Ishikawa (cell line): ENCODE data around the gene GSTT2.

Source experiments
- CEBPB ChIP-seq: IDR thresholded peaks from 2 replicates; pipeline ENCODE4 v1.6.1; 2012
- CREB1 ChIP-seq: IDR thresholded peaks from 2 replicates; pipeline ENCODE4 v1.6.1; 2012; ENCODE audit warnings: low read depth
- EGR1 ChIP-seq: IDR thresholded peaks from 2 replicates; pipeline ENCODE4 v1.6.1; 2012
- EP300 ChIP-seq: IDR thresholded peaks from 2 replicates; pipeline ENCODE4 v1.6.1; 2012; ENCODE audit warnings: borderline replicate concordance
- FOXM1 ChIP-seq: IDR thresholded peaks from 2 replicates; pipeline ENCODE4 v1.6.1; 2012; ENCODE audit warnings: low read depth, borderline replicate concordance
- NFIC ChIP-seq: IDR thresholded peaks from 2 replicates; pipeline ENCODE4 v1.6.1; 2012
- RAD21 ChIP-seq: IDR thresholded peaks from 2 replicates; pipeline ENCODE4 v1.6.1; 2012; ENCODE audit warnings: low read depth
- TAF1 ChIP-seq: IDR thresholded peaks from 2 replicates; pipeline ENCODE4 v1.6.1; 2012; ENCODE audit warnings: low read depth, mild to moderate bottlenecking
- TCF12 ChIP-seq: IDR thresholded peaks from 2 replicates; pipeline ENCODE4 v1.6.1; 2012; ENCODE audit warnings: low read depth
- TEAD4 ChIP-seq: IDR thresholded peaks from 2 replicates; pipeline ENCODE4 v1.6.1; 2012
- USF1 ChIP-seq: IDR thresholded peaks from 2 replicates; pipeline ENCODE4 v1.6.1; 2012
- YY1 ChIP-seq: IDR thresholded peaks from 2 replicates; pipeline ENCODE4 v1.6.1; 2012; ENCODE audit warnings: low read depth
- ZBTB7A ChIP-seq: IDR thresholded peaks from 2 replicates; pipeline ENCODE4 v1.6.1; 2012; ENCODE audit warnings: low read depth
- TF ChIP-seq, protein P1 (sequence below): IDR thresholded peaks from 2 replicates; pipeline ENCODE4 v1.6.1; 2012; ENCODE audit warnings: low read depth, mild to moderate bottlenecking
- TF ChIP-seq, protein P2 (sequence below): IDR thresholded peaks from 2 replicates; pipeline ENCODE4 v1.6.1; 2012

The GSTT2 gene

DNA sequence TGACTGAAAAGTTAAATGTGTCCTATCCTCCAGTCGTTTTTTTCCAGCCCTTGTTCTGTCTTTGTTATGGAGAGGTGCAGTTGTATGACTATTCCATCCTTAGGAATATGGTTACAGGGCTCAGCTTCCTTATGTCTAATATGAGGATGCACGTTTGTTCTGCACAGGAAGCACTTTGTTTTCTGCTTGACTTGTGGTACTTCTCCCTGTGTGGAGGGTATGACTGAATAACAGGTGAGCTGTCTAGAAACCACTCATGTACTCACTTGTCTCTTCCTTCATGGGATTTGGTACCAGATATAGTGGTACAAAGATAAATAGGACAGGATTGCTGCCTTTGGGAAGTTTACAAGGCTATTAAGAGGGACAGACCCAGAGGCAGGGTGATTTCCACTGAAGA is 48.6 kb downstream of the GSTT2 start:
- TF ChIP-seq NFIC = no peak
- TF ChIP-seq USF1 = no peak
- no peak for TF ChIP-seq TAF1
- TF ChIP-seq EP300 = no peak
- TF ChIP-seq RAD21 = no peak
- TF ChIP-seq TEAD4 = no peak
- TF ChIP-seq YY1 = no peak
- TF ChIP-seq CREB1 = no peak
- TF ChIP-seq ZBTB7A = no peak
- TF ChIP-seq EGR1 = no peak
- TF ChIP-seq FOXM1 = no peak
- TF ChIP-seq, protein P1, sequence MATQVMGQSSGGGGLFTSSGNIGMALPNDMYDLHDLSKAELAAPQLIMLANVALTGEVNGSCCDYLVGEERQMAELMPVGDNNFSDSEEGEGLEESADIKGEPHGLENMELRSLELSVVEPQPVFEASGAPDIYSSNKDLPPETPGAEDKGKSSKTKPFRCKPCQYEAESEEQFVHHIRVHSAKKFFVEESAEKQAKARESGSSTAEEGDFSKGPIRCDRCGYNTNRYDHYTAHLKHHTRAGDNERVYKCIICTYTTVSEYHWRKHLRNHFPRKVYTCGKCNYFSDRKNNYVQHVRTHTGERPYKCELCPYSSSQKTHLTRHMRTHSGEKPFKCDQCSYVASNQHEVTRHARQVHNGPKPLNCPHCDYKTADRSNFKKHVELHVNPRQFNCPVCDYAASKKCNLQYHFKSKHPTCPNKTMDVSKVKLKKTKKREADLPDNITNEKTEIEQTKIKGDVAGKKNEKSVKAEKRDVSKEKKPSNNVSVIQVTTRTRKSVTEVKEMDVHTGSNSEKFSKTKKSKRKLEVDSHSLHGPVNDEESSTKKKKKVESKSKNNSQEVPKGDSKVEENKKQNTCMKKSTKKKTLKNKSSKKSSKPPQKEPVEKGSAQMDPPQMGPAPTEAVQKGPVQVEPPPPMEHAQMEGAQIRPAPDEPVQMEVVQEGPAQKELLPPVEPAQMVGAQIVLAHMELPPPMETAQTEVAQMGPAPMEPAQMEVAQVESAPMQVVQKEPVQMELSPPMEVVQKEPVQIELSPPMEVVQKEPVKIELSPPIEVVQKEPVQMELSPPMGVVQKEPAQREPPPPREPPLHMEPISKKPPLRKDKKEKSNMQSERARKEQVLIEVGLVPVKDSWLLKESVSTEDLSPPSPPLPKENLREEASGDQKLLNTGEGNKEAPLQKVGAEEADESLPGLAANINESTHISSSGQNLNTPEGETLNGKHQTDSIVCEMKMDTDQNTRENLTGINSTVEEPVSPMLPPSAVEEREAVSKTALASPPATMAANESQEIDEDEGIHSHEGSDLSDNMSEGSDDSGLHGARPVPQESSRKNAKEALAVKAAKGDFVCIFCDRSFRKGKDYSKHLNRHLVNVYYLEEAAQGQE = no peak

DNA sequence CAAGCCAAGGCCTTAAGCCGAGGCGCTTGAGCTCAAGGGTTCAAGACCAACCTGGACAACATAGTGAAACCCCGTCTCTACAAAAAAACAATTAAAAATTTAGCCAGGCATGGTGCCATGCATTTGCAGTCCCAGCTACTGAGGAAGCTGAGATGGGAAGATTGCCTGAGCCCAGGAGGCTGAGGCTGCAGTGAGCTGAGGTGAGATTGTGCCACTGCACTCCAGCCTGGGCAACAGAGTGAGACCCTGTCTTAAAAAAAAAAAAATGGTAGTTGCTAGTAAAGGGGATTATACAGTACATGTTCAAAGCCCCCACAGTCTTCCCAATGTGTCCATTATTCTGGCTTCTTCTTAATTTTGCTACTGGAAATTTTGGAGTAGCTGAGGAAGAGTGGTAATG is 49.4 kb downstream of the GSTT2 start:
- TF ChIP-seq TAF1 (no peak), CEBPB (no peak), CREB1 (no peak)
- TF ChIP-seq, protein P1 = no peak

DNA sequence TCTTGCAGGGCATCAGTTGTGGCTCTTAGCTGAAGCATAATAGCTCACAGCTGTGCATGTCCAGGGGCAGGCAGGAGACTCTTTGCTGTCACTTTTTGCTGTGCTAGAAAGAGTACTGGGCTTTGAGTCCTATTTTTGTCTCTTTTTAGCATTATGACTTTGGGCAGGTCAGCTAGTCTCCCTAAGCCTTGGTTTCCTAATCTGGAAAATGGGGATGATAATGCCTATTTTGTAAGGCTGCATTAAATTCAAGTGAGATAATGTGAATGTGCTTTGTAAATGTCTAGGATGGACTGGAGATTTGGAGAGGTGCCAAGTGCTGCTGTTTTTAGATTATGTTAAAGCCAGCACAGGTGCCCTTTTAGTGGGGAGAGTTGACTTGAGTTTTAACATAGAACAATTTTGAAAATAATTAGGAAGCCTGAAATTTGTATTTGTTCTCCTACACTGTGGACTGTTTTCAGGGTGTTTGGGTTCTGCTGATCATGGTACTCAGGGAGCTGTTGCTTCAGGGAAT is 50.3 kb downstream of the GSTT2 start:
- no peak for TF ChIP-seq CEBPB
- TF ChIP-seq, protein P2, sequence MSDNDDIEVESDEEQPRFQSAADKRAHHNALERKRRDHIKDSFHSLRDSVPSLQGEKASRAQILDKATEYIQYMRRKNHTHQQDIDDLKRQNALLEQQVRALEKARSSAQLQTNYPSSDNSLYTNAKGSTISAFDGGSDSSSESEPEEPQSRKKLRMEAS = no peak
- TF ChIP-seq TAF1 = no peak
- no peak for TF ChIP-seq EP300
- TF ChIP-seq EGR1 = no peak
- TF ChIP-seq USF1 = no peak
- TF ChIP-seq, protein P1 = no peak
- TF ChIP-seq FOXM1 = no peak
- no peak for TF ChIP-seq TCF12
- no peak for TF ChIP-seq ZBTB7A
- no peak for TF ChIP-seq CREB1
- TF ChIP-seq RAD21 = no peak
- TF ChIP-seq YY1 = no peak
- TF ChIP-seq TEAD4 = no peak
